Activated T-cell treated with anti-CD3 and anti-CD28 coated beads, Interleukin-2, amount 50 U/mL, for 1 hour (primary cell): ENCODE measurements around the gene PLEKHA6.

Experiments used
- DNase-seq: peaks from one replicate; pipeline ENCODE4 v3.0.0-alpha.2; 2020

PLEKHA6 gene

GRCh38 chr1:204359474-204360255, at the start of gene PLEKHA6:
PLEKHA6 (minus strand) TSS chr1:204359929; CDS start chr1:204273727, 86,202 bp downstream.
- no peak for DNase-seq

- DNase-seq = no peak
Observed at GRCh38 chr1:204409123-204409522, 49.4 kb upstream of the PLEKHA6 start.

- DNase-seq = no peak
Observed at GRCh38 chr1:204408602-204409001, 48.9 kb upstream of the PLEKHA6 start.

- peak; percentile 33 for DNase-seq
Observed at GRCh38 chr1:204408074-204408507, 48.4 kb upstream of the PLEKHA6 start.

- no peak for DNase-seq
Observed at GRCh38 chr1:204407295-204407971, 47.7 kb upstream of the PLEKHA6 start.

- DNase-seq = no peak
Observed at GRCh38 chr1:204406621-204407020, 46.9 kb upstream of the PLEKHA6 start.

GRCh38 chr1:204405988-204406387, 46.3 kb upstream of the PLEKHA6 start:
- no peak for DNase-seq

- DNase-seq = no peak
Observed at GRCh38 chr1:204404629-204405028, 44.9 kb upstream of the PLEKHA6 start.

GRCh38 chr1:204402391-204402790, 42.7 kb upstream of the PLEKHA6 start:
- no peak for DNase-seq

- DNase-seq = no peak
Observed at GRCh38 chr1:204401730-204402129, 42.0 kb upstream of the PLEKHA6 start.

- no peak for DNase-seq
Observed at GRCh38 chr1:204400882-204401510, 41.3 kb upstream of the PLEKHA6 start.

- peak; percentile 48 for DNase-seq
Observed at GRCh38 chr1:204398197-204399125, 38.7 kb upstream of the PLEKHA6 start.

GRCh38 chr1:204396015-204396583, 36.4 kb upstream of the PLEKHA6 start:
- no peak for DNase-seq

- DNase-seq = no peak
Observed at GRCh38 chr1:204391629-204392028, 31.9 kb upstream of the PLEKHA6 start.

GRCh38 chr1:204390751-204391466, 31.2 kb upstream of the PLEKHA6 start:
- no peak for DNase-seq

GRCh38 chr1:204385727-204386126, 26.0 kb upstream of the PLEKHA6 start:
- DNase-seq = no peak

- no peak for DNase-seq
Observed at GRCh38 chr1:204384636-204385352, 25.1 kb upstream of the PLEKHA6 start.

GRCh38 chr1:204383163-204383904, 23.6 kb upstream of the PLEKHA6 start:
- DNase-seq = no peak

GRCh38 chr1:204382714-204383083, 23.0 kb upstream of the PLEKHA6 start:
- no peak for DNase-seq

GRCh38 chr1:204380293-204380831, 20.6 kb upstream of the PLEKHA6 start:
- DNase-seq = no peak
